Measurements from ENCODE around the gene RIPOR3.

- TF ChIP-seq CTCF (IDR thresholded peaks at IDR 0.05; ENCODE audit: insufficient read depth, low read length, poor library complexity, severe bottlenecking) (no peak), EZH2phosphoT487 (conservative IDR thresholded peaks at IDR 0.05; ENCODE audit: low read length) (no peak)
Observed at GRCh38 chr20:50666709-50667298, 24.5 kb downstream of the RIPOR3 start.
